Liver (tissue), 9 donors: ENCODE data around the gene PTPN14. TPM values are rescaled to one million over a fixed set of nuclear protein-coding genes. Genes with fewer than 3 reads are reported as not detected.

Experiments
- DNase-seq: peaks from one replicate; pipeline ENCODE4 v3.0.0-alpha.2; 2017; ENCODE audit warnings: low spot score
- H3K27ac ChIP-seq, 2 donors: one replicate each; pipeline ENCODE4 v1.7.0; 2013; ENCODE audit warnings: inconsistent platforms in 2 of 2, low read length in 2 of 2, control low read depth in 1 of 2, low read depth in 1 of 2, mild to moderate bottlenecking in 1 of 2
- H3K27me3 ChIP-seq, 4 donors: one replicate each; pipeline versions ENCODE4 v1.6.1 to v1.7.0; 2013; ENCODE audit warnings: low read length in 3 of 4, inconsistent platforms in 1 of 4, mild to moderate bottlenecking in 1 of 4, moderate library complexity in 1 of 4; ENCODE audit not compliant: control insufficient read depth in 4 of 4, insufficient read depth in 4 of 4
- H3K36me3 ChIP-seq, 4 donors: one replicate each; pipeline versions ENCODE4 v1.6.1 to v1.7.0; 2013; ENCODE audit warnings: low read length in 3 of 4, mild to moderate bottlenecking in 3 of 4, low read depth in 1 of 4, moderate library complexity in 1 of 4; ENCODE audit not compliant: control insufficient read depth in 4 of 4, insufficient read depth in 3 of 4
- H3K4me1 ChIP-seq, 4 donors: one replicate each; pipeline versions ENCODE4 v1.6.1 to v1.7.0; 2013; ENCODE audit warnings: low read length in 3 of 4, mild to moderate bottlenecking in 3 of 4, moderate library complexity in 1 of 4; ENCODE audit not compliant: control insufficient read depth in 4 of 4, insufficient read depth in 4 of 4
- H3K4me3 ChIP-seq, 3 donors: one replicate each; pipeline versions ENCODE4 v1.6.1 to v1.7.0; 2013; ENCODE audit warnings: low read length in 3 of 3, control low read depth in 1 of 3, low read depth in 1 of 3, mild to moderate bottlenecking in 1 of 3
- H3K9ac ChIP-seq, 2 donors: one replicate each; pipeline ENCODE4 v1.7.0; 2013; ENCODE audit warnings: low read length in 2 of 2, mild to moderate bottlenecking in 2 of 2, moderate library complexity in 2 of 2, control low read depth in 1 of 2, low read depth in 1 of 2
- H3K9me3 ChIP-seq, 4 donors: one replicate each; pipeline versions ENCODE4 v1.6.1 to v1.7.0; 2013; ENCODE audit warnings: low read length in 3 of 4; ENCODE audit not compliant: control insufficient read depth in 4 of 4
- EGR1 ChIP-seq, 2 donors: IDR thresholded peaks; 2 replicates each; pipeline ENCODE4 v1.6.1; 2016 to 2018; ENCODE audit warnings: antibody characterized with exemption in 2 of 2, low read depth in 2 of 2
- FOXA1 ChIP-seq: IDR thresholded peaks from 2 replicates; pipeline ENCODE4 v1.6.1; 2016; ENCODE audit warnings: antibody characterized with exemption
- FOXA2 ChIP-seq: IDR thresholded peaks from 2 replicates; pipeline ENCODE4 v1.6.1; 2016; ENCODE audit warnings: antibody characterized with exemption
- GABPA ChIP-seq, 2 donors: IDR thresholded peaks in 1 of 2; conservative IDR thresholded peaks in 1 of 2; 2 replicates each; pipeline ENCODE4 v1.6.1; 2016; ENCODE audit warnings: antibody characterized with exemption in 2 of 2, mild to moderate bottlenecking in 1 of 2, moderate library complexity in 1 of 2
- HNF4A ChIP-seq, 2 donors: conservative IDR thresholded peaks; 2 replicates each; pipeline ENCODE4 v1.6.1; 2016; ENCODE audit warnings: antibody characterized with exemption in 2 of 2, mild to moderate bottlenecking in 2 of 2
- HNF4G ChIP-seq: IDR thresholded peaks from 2 replicates; pipeline ENCODE4 v1.6.1; 2016; ENCODE audit warnings: antibody characterized with exemption
- JUND ChIP-seq, 2 donors: IDR thresholded peaks; 2 replicates each; pipeline ENCODE4 v1.6.1; 2016; ENCODE audit warnings: antibody characterized with exemption in 2 of 2
- MAX ChIP-seq: IDR thresholded peaks from 2 replicates; pipeline ENCODE4 v1.6.1; 2016; ENCODE audit warnings: antibody characterized with exemption
- NR2F2 ChIP-seq: IDR thresholded peaks from 2 replicates; pipeline ENCODE4 v1.6.1; 2016; ENCODE audit warnings: antibody characterized with exemption
- RAD21 ChIP-seq, 2 donors: IDR thresholded peaks; 2 replicates each; pipeline ENCODE4 v1.6.1; 2016; ENCODE audit warnings: antibody characterized with exemption in 2 of 2, mild to moderate bottlenecking in 2 of 2
- REST ChIP-seq: IDR thresholded peaks from 2 replicates; pipeline ENCODE4 v1.6.1; 2016; ENCODE audit warnings: antibody characterized with exemption, mild to moderate bottlenecking
- SP1 ChIP-seq: IDR thresholded peaks from 2 replicates; pipeline ENCODE4 v1.6.1; 2018; ENCODE audit warnings: antibody characterized with exemption, mild to moderate bottlenecking
- TAF1 ChIP-seq: conservative IDR thresholded peaks from 2 replicates; pipeline ENCODE4 v1.6.1; 2016; ENCODE audit warnings: antibody characterized with exemption, mild to moderate bottlenecking
- YY1 ChIP-seq: IDR thresholded peaks from 2 replicates; pipeline ENCODE4 v1.6.1; 2016; ENCODE audit warnings: antibody characterized with exemption, mild to moderate bottlenecking
- ZBTB33 ChIP-seq: IDR thresholded peaks from 2 replicates; pipeline ENCODE4 v1.6.1; 2016; ENCODE audit warnings: antibody characterized with exemption
- WGBS: extraction: QIAGEN DNeasy Blood & Tissue Kit; methylation state at CpG from one replicate; pipeline ENCODE4 v1.1.7; 2013; 5-methylcytosine and 5-hydroxymethylcytosine counted together
- polyA plus RNA-seq, 2 donors: library from polyadenylated mRNA; stranded (reverse) in 1 of 2; unstranded in 1 of 2; fragments of 200-250 nt in 1 of 2; fragments of >200 nt in 1 of 2; fragmentation: Nextera tagmentation in 1 of 2; extraction: Ambion mirVana in 1 of 2; gene quantifications; one replicate each; pipeline versions ENCODE4 v1.2.1 to v1.2.3, GENCODE V29; 2013 to 2015
- total RNA-seq, 2 donors: library from RNA; depleted of rRNA; stranded (reverse); fragments of >200 nt; gene quantifications; one replicate each; pipeline ENCODE4 v1.2.3, GENCODE V29; 2014
- TF ChIP-seq, protein P1 (sequence below): IDR thresholded peaks from 2 replicates; pipeline ENCODE4 v1.6.1; 2016; ENCODE audit warnings: antibody characterized with exemption
- TF ChIP-seq, protein P2 (sequence below): fragments of 150-350 bp; IDR thresholded peaks from 2 replicates; pipeline ENCODE4 v1.5.1; 2017; ENCODE audit warnings: improper control_type of control experiment, low read depth, low read length; ENCODE audit not compliant: missing input control
- donor health status: healthy.
- donor health status: healthy.
- donor health status: healthy.
- donor health status: healthy.
- donor health status: healthy.

PTPN14 gene
- total and polyA plus RNA-seq, 4 donors, result 0.54 to 3.2 (median 1.5) TPM

DNA sequence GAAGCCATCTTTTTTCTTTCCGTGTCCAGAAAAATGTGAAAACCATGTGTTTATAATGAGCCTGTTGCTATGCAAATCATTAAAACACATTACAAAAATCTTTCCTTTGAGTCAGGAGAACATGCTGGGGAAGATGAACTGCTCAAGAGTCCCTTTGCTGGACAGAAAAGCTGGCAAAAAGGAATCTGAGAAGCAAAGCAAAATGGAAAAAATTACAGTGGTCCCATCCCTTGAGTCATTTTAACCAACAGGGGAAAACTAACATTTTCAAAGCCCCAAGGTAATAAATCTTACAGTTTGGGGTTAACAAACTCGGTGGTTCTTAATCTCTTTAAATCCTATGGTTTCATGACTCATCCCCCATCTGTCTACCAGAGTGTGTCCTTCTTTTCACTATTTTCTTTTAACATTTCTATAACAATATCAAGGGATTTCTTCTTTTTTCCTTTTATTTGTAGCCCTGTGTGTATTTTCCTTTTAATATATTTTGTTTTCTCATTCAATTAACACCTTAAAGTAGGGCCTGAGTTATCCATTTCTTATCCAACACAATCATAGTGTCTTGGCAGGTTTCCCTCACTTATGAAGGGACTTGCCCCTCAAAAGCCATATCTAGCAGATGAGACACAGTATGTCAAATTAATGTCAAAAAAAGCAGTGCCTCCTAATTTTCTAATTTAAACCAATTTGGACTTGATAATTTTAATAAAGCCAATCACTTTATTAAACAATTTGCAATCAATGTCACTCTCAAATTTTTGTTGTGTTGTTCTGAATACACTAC lies 105.4 kb downstream of the PTPN14 start:
- H3K9me3 ChIP-seq, result no peaks in the 10 kb centered on the region
- no peaks in the 10 kb centered on the region for H3K4me1 ChIP-seq
- DNase-seq, result no peak
- H3K27me3 ChIP-seq, result no peaks in the 10 kb centered on the region
- H3K27ac ChIP-seq, result no peak overlapping the region
- no peaks in the 10 kb centered on the region for H3K36me3 ChIP-seq
- H3K4me3 ChIP-seq, result no peak overlapping the region
- 67% methylated on average over 2 of the region's 2 CpGs for WGBS
- no peak overlapping the region for H3K9ac ChIP-seq
- TF ChIP-seq GABPA (IDR thresholded peaks at IDR 0.05 in 1 of 2, conservative IDR thresholded peaks at IDR 0.05 in 1 of 2), result no peak
- TF ChIP-seq EGR1 (IDR thresholded peaks at IDR 0.05; ENCODE audit: low read depth in 2 of 2), result no peak
- TF ChIP-seq JUND (IDR thresholded peaks at IDR 0.05), result no peak
- TF ChIP-seq ZBTB33, result no peak
- TF ChIP-seq FOXA1, result no peak
- no peak for TF ChIP-seq REST
- TF ChIP-seq MAX, result no peak
- no peak for TF ChIP-seq NR2F2
- TF ChIP-seq FOXA2, result no peak
- TF ChIP-seq HNF4G, result no peak
- TF ChIP-seq, protein P1, sequence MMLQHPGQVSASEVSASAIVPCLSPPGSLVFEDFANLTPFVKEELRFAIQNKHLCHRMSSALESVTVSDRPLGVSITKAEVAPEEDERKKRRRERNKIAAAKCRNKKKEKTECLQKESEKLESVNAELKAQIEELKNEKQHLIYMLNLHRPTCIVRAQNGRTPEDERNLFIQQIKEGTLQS, result no peak
- TF ChIP-seq RAD21 (IDR thresholded peaks at IDR 0.05), result no peak
- no peak for TF ChIP-seq SP1
- no peak for TF ChIP-seq TAF1
- no peak for TF ChIP-seq HNF4A (conservative IDR thresholded peaks at IDR 0.05)
- TF ChIP-seq YY1, result no peak
- TF ChIP-seq, protein P2, sequence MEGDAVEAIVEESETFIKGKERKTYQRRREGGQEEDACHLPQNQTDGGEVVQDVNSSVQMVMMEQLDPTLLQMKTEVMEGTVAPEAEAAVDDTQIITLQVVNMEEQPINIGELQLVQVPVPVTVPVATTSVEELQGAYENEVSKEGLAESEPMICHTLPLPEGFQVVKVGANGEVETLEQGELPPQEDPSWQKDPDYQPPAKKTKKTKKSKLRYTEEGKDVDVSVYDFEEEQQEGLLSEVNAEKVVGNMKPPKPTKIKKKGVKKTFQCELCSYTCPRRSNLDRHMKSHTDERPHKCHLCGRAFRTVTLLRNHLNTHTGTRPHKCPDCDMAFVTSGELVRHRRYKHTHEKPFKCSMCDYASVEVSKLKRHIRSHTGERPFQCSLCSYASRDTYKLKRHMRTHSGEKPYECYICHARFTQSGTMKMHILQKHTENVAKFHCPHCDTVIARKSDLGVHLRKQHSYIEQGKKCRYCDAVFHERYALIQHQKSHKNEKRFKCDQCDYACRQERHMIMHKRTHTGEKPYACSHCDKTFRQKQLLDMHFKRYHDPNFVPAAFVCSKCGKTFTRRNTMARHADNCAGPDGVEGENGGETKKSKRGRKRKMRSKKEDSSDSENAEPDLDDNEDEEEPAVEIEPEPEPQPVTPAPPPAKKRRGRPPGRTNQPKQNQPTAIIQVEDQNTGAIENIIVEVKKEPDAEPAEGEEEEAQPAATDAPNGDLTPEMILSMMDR, result no peak
